ENCODE data around the gene STEAP4.

The STEAP4 gene

GRCh38 chr7:88300401-88300945, 6.2 kb downstream of the STEAP4 start:
- no peaks in the 10 kb centered on the region for H3K9me3 ChIP-seq
- TF ChIP-seq CTCF (IDR thresholded peaks at IDR 0.05), result no peak
- H3K36me3 ChIP-seq, result peaks cover 35% of the 10 kb centered on the region
- no peak overlapping the region for H3K4me3 ChIP-seq (ENCODE audit: low read depth in 1 of 2, low read length in 1 of 2)
- no peaks in the 10 kb centered on the region for H3K27me3 ChIP-seq
- peak overlapping the region; percentile 34 for H3K27ac ChIP-seq
- peaks cover 61 to 76% of the 10 kb centered on the region in 2 experiments for H3K4me1 ChIP-seq (ENCODE audit: control insufficient read depth in 1 of 2, insufficient read depth in 1 of 2, low read depth in 1 of 2, low read length in 1 of 2)

- peaks cover 38% of the 10 kb centered on the region for H3K36me3 ChIP-seq
- peaks cover 48 to 76% of the 10 kb centered on the region in 2 experiments for H3K4me1 ChIP-seq (ENCODE audit: control insufficient read depth in 1 of 2, insufficient read depth in 1 of 2, low read depth in 1 of 2, low read length in 1 of 2)
- no peaks in the 10 kb centered on the region for H3K27me3 ChIP-seq
- no peaks in the 10 kb centered on the region for H3K9me3 ChIP-seq
- TF ChIP-seq CTCF (IDR thresholded peaks at IDR 0.05), result no peak
- H3K4me3 ChIP-seq (ENCODE audit: low read depth in 1 of 2, low read length in 1 of 2), result no peak overlapping the region
- peak overlapping the region; percentile 34 for H3K27ac ChIP-seq
Measured at GRCh38 chr7:88299126-88299525, 7.6 kb downstream of the STEAP4 start.

- Histone ChIP-seq H3K27ac (no peak overlapping the region), H3K9me3 (no peaks in the 10 kb centered on the region), H3K4me3 (ENCODE audit: low read depth in 1 of 2, low read length in 1 of 2) (no peak overlapping the region), H3K4me1 (ENCODE audit: control insufficient read depth in 1 of 2, insufficient read depth in 1 of 2, low read depth in 1 of 2, low read length in 1 of 2) (peaks cover 27 to 62% of the 10 kb centered on the region in 2 experiments), H3K27me3 (no peaks in the 10 kb centered on the region), H3K36me3 (peaks cover 48% of the 10 kb centered on the region)
- no peak for TF ChIP-seq CTCF (IDR thresholded peaks at IDR 0.05)
Measured at GRCh38 chr7:88293866-88294265, 12.8 kb downstream of the STEAP4 start.

- Histone ChIP-seq H3K4me1 (ENCODE audit: control insufficient read depth in 1 of 2, insufficient read depth in 1 of 2, low read depth in 1 of 2, low read length in 1 of 2) (peaks cover 28 to 61% of the 10 kb centered on the region in 2 experiments), H3K27ac (peak overlapping the region; percentile 65), H3K27me3 (no peaks in the 10 kb centered on the region), H3K9me3 (no peaks in the 10 kb centered on the region), H3K36me3 (peaks cover 62% of the 10 kb centered on the region), H3K4me3 (ENCODE audit: low read depth in 1 of 2, low read length in 1 of 2) (no peak overlapping the region)
- no peak for TF ChIP-seq CTCF (IDR thresholded peaks at IDR 0.05)
Measured at GRCh38 chr7:88291398-88292173, 15.1 kb downstream of the STEAP4 start.

- peak overlapping the region; percentile 2 for H3K27ac ChIP-seq
- no peak for TF ChIP-seq CTCF (IDR thresholded peaks at IDR 0.05)
- no peaks in the 10 kb centered on the region for H3K9me3 ChIP-seq
- peaks cover 29 to 55% of the 10 kb centered on the region in 2 experiments for H3K4me1 ChIP-seq (ENCODE audit: control insufficient read depth in 1 of 2, insufficient read depth in 1 of 2, low read depth in 1 of 2, low read length in 1 of 2)
- H3K4me3 ChIP-seq (ENCODE audit: low read depth in 1 of 2, low read length in 1 of 2), result no peak overlapping the region
- H3K36me3 ChIP-seq, result peaks cover 57% of the 10 kb centered on the region
- H3K27me3 ChIP-seq, result no peaks in the 10 kb centered on the region
Measured at GRCh38 chr7:88290491-88290890, 16.2 kb downstream of the STEAP4 start.

Measured in neutrophil (primary cell).